Calu3 (cell line): ENCODE measurements around the gene MINDY4. TPM values are rescaled to one million over a fixed set of nuclear protein-coding genes. Genes with fewer than 3 reads are reported as not detected.
A peak's percentile ranks its signal among the peaks of the same experiment; 100 is the strongest.

ENCODE experiments used
- BruUV-seq: library from RNA; stranded (reverse); fragments of 400-500 nt; replicated peaks from 2 replicates; lab custom pipeline; 2021; lab: Mats Ljungman, UMichigan
- CTCF ChIA-PET: fragments of 300-600 bp; sonication (Branson Sonifier 250); formaldehyde crosslinking; loops from one replicate; lab custom pipeline; 2022; ENCODE audit warnings: antibody characterized with exemption; lab: Charles Lee
- DNase-seq: peaks from one replicate; pipeline ENCODE4 v3.0.0; 2022
- H3K27ac Mint-ChIP-seq: one replicate; pipeline ENCODE4 v1.8.0; 2022; ENCODE audit warnings: mixed read lengths; ENCODE audit not compliant: unreplicated experiment
- H3K27me3 Mint-ChIP-seq: one replicate; pipeline ENCODE4 v1.8.0; 2022; ENCODE audit warnings: mixed read lengths; ENCODE audit not compliant: unreplicated experiment
- H3K36me3 Mint-ChIP-seq: one replicate; pipeline ENCODE4 v1.8.0; 2022; ENCODE audit warnings: mild to moderate bottlenecking, moderate library complexity, mixed read lengths; ENCODE audit not compliant: insufficient read depth, unreplicated experiment
- H3K4me1 Mint-ChIP-seq: one replicate; pipeline ENCODE4 v1.8.0; 2022; ENCODE audit warnings: mild to moderate bottlenecking, low read depth, mixed read lengths; ENCODE audit not compliant: unreplicated experiment
- H3K4me3 Mint-ChIP-seq: one replicate; pipeline ENCODE4 v1.8.0; 2022; ENCODE audit warnings: mild to moderate bottlenecking, low read depth, moderate library complexity, mixed read lengths; ENCODE audit not compliant: unreplicated experiment
- H3K9me3 Mint-ChIP-seq: one replicate; pipeline ENCODE4 v1.8.0; 2022; ENCODE audit warnings: low read depth, mixed read lengths; ENCODE audit not compliant: unreplicated experiment
- CTCF ChIP-seq: fragments of 200-600 bp; IDR thresholded peaks from one replicate; pipeline ENCODE4 v1.8.0; 2022; ENCODE audit warnings: antibody characterized with exemption; ENCODE audit not compliant: unreplicated experiment
- intact Hi-C: fragments of 100-400 bp; cut with micrococcal nuclease; formaldehyde crosslinking; loops from one replicate; pipeline ENCODE4 v1.10.0; 2022; ENCODE audit not compliant: unreplicated experiment
- total RNA-seq: library from RNA; stranded (reverse); gene quantifications from 2 replicates; pipeline ENCODE4 v1.2.3, GENCODE V29; 2022

The MINDY4 gene
- total RNA-seq, 1 experiment from 2014 or later, result 12.4 TPM

- no peak for TF ChIP-seq CTCF
- no peak overlapping the region for H3K4me3 Mint-ChIP-seq
- intact Hi-C loops, result no loop called here
- CTCF ChIA-PET, result interaction anchor here (0.7 kb wide), 1 partner anchor 14 kb away, joined by 3 read pairs; no protein-coding TSS in a partner anchor
- H3K27me3 Mint-ChIP-seq, result no peaks in the 10 kb centered on the region
- H3K9me3 Mint-ChIP-seq, result no peaks in the 10 kb centered on the region
- no TSS peak for BruUV-seq
- peak overlapping the region; percentile 5 for H3K27ac Mint-ChIP-seq
- peak; percentile 57 for DNase-seq
- H3K4me1 Mint-ChIP-seq, result peaks cover 22% of the 10 kb centered on the region
- no peaks in the 10 kb centered on the region for H3K36me3 Mint-ChIP-seq
These were observed 149.6 kb downstream of the MINDY4 start for GRCh38 chr7:30920584-30921539.

- no TSS peak for BruUV-seq
- intact Hi-C loops, result no loop called here
- DNase-seq, result no peak
- H3K9me3 Mint-ChIP-seq, result no peaks in the 10 kb centered on the region
- peaks cover 21% of the 10 kb centered on the region for H3K4me1 Mint-ChIP-seq
- H3K27ac Mint-ChIP-seq, result peak overlapping the region; percentile 5
- TF ChIP-seq CTCF, result no peak
- no peaks in the 10 kb centered on the region for H3K36me3 Mint-ChIP-seq
- no peaks in the 10 kb centered on the region for H3K27me3 Mint-ChIP-seq
- H3K4me3 Mint-ChIP-seq, result no peak overlapping the region
- CTCF ChIA-PET, result interaction anchor here (0.7 kb wide), 1 partner anchor 13 kb away, joined by 3 read pairs; no protein-coding TSS in a partner anchor
These were observed 150.6 kb downstream of the MINDY4 start for GRCh38 chr7:30921540-30922401.

- Mint-ChIP-seq H3K27ac (no peak overlapping the region), H3K4me3 (no peak overlapping the region), H3K36me3 (no peaks in the 10 kb centered on the region), H3K4me1 (peaks cover 21% of the 10 kb centered on the region), H3K9me3 (no peaks in the 10 kb centered on the region), H3K27me3 (no peaks in the 10 kb centered on the region)
- intact Hi-C loops, result no loop called here
- no peak for TF ChIP-seq CTCF
- DNase-seq, result no peak
- CTCF ChIA-PET, result no interaction called here
- no TSS peak for BruUV-seq
These were observed 151.4 kb downstream of the MINDY4 start for GRCh38 chr7:30922596-30922995.

GRCh38 chr7:30923009-30923773 is 152.0 kb downstream of the MINDY4 start:
- H3K36me3 Mint-ChIP-seq, result no peaks in the 10 kb centered on the region
- no TSS peak for BruUV-seq
- CTCF ChIA-PET, result no interaction called here
- no peaks in the 10 kb centered on the region for H3K9me3 Mint-ChIP-seq
- no peaks in the 10 kb centered on the region for H3K27me3 Mint-ChIP-seq
- no peak overlapping the region for H3K27ac Mint-ChIP-seq
- H3K4me3 Mint-ChIP-seq, result no peak overlapping the region
- H3K4me1 Mint-ChIP-seq, result peaks cover 21% of the 10 kb centered on the region
- TF ChIP-seq CTCF, result no peak
- DNase-seq, result peak; percentile 0
- intact Hi-C loops, result no loop called here
